ENCODE results near the gene ZNF524. TPM values are rescaled to one million over a fixed set of nuclear protein-coding genes. Genes with fewer than 3 reads are reported as not detected.

The ZNF524 gene
- total RNA-seq, 2 experiments from 2014 or later = 10.8 to 11.5 TPM

Other genes starting within 250 kb of the ZNF524 start
- gene COX6B2, start 245.6 kb upstream of the ZNF524 start, total RNA-seq = not detected
- not detected for gene GARIN5B, start 237.0 kb upstream of the ZNF524 start, total RNA-seq
- gene IL11, start 229.8 kb upstream of the ZNF524 start, total RNA-seq = not detected
- not detected for gene TMEM190, start 223.5 kb upstream of the ZNF524 start, total RNA-seq
- gene TMEM238, start 216.0 kb upstream of the ZNF524 start, total RNA-seq = 10 to 100 TPM; 10.1 to 10.8 TPM
- gene RPL28, start 214.4 kb upstream of the ZNF524 start, total RNA-seq = 1,000 to 10,000 TPM; 2,585 to 2,613 TPM
- gene UBE2S, start 192.5 kb upstream of the ZNF524 start, total RNA-seq = 100 to 1,000 TPM; 323 to 325 TPM
- not detected for gene SHISA7, start 157.0 kb upstream of the ZNF524 start, total RNA-seq
- 10 to 100 TPM; 35.7 to 37.5 TPM for gene ISOC2, start 138.6 kb upstream of the ZNF524 start, total RNA-seq
- gene C19orf85, start 135.5 kb upstream of the ZNF524 start, total RNA-seq = not detected
- gene ZNF628, start 123.7 kb upstream of the ZNF524 start, total RNA-seq = 10 to 100 TPM in 1 of 2 experiments, 1 to 10 TPM in 1; 8.8 to 10.3 TPM
- gene NAT14, start 115.1 kb upstream of the ZNF524 start, total RNA-seq = 10 to 100 TPM; 24.8 to 24.9 TPM
- 1 to 10 TPM in 1 of 2 experiments, under 1 TPM in 1; 0.46 to 1.4 TPM for gene SSC5D, start 111.9 kb upstream of the ZNF524 start, total RNA-seq
- gene SBK2, start 63.2 kb upstream of the ZNF524 start, total RNA-seq = not detected
- not detected for gene SBK3, start 54.7 kb upstream of the ZNF524 start, total RNA-seq
- gene ZNF579, start 19.4 kb upstream of the ZNF524 start, total RNA-seq = 1 to 10 TPM; 5.5 to 6.1 TPM
- 10 to 100 TPM; 19.8 to 20.7 TPM for gene FIZ1, start 771 bp upstream of the ZNF524 start, total RNA-seq
- gene ZNF865, start 5.4 kb downstream of the ZNF524 start, total RNA-seq = 10 to 100 TPM; 10.5 to 10.7 TPM
- 1 to 10 TPM; 3.7 to 3.9 TPM for gene ZNF784, start 24.3 kb downstream of the ZNF524 start, total RNA-seq
- gene ZNF580, start 40.7 kb downstream of the ZNF524 start, total RNA-seq = 10 to 100 TPM; 29.6 to 30.6 TPM
- 10 to 100 TPM; 39.9 to 42.3 TPM for gene ZNF581, start 43.4 kb downstream of the ZNF524 start, total RNA-seq
- 10 to 100 TPM; 10.9 to 12.0 TPM for gene CCDC106, start 47.9 kb downstream of the ZNF524 start, total RNA-seq
- gene U2AF2, start 54.7 kb downstream of the ZNF524 start, total RNA-seq = 100 to 1,000 TPM; 341 to 345 TPM
- gene EPN1, start 74.9 kb downstream of the ZNF524 start, total RNA-seq = 10 to 100 TPM; 37.1 to 39.5 TPM
- not detected for gene NLRP9, start 138.1 kb downstream of the ZNF524 start, total RNA-seq
- not detected for gene RFPL4A, start 158.8 kb downstream of the ZNF524 start, total RNA-seq
- gene RFPL4AL1, start 168.8 kb downstream of the ZNF524 start, total RNA-seq = not detected
- under 1 TPM; 0.19 to 0.24 TPM for gene NLRP11, start 231.7 kb downstream of the ZNF524 start, total RNA-seq
- gene NLRP4, start 236.3 kb downstream of the ZNF524 start, total RNA-seq = not detected